ENCODE data around the gene PPM1H.
A peak's percentile ranks its signal among the peaks of the same experiment; 100 is the strongest.

PPM1H gene

GRCh38 chr12:62900686-62901272, 34.2 kb downstream of the PPM1H start:
- no peak for DNase-seq (ENCODE audit: low read depth)
- H3K4me3 ChIP-seq (ENCODE audit: low read depth, low read length) = no peak overlapping the region
- no peak for TF ChIP-seq CTCF (IDR thresholded peaks at IDR 0.05; ENCODE audit: low read depth, low read length)
- no peak for TF ChIP-seq MAX (IDR thresholded peaks at IDR 0.05; ENCODE audit: low read depth, low read length)
- TF ChIP-seq POLR2A (IDR thresholded peaks at IDR 0.05; ENCODE audit: extremely low read depth, insufficient read length) = no peak
- no peak for TF ChIP-seq MYC (IDR thresholded peaks at IDR 0.05; ENCODE audit: low read depth, low read length)

GRCh38 chr12:62899568-62900390, 35.2 kb downstream of the PPM1H start:
- TF ChIP-seq POLR2A (IDR thresholded peaks at IDR 0.05; ENCODE audit: extremely low read depth, insufficient read length) (no peak), CTCF (IDR thresholded peaks at IDR 0.05; ENCODE audit: low read depth, low read length) (no peak), MYC (IDR thresholded peaks at IDR 0.05; ENCODE audit: low read depth, low read length) (no peak), MAX (IDR thresholded peaks at IDR 0.05; ENCODE audit: low read depth, low read length) (no peak)
- H3K4me3 ChIP-seq (ENCODE audit: low read depth, low read length) = no peak overlapping the region
- DNase-seq (ENCODE audit: low read depth) = no peak

GRCh38 chr12:62898526-62898925, 36.4 kb downstream of the PPM1H start:
- H3K4me3 ChIP-seq (ENCODE audit: low read depth, low read length) = no peak overlapping the region
- peak; percentile 20 for DNase-seq (ENCODE audit: low read depth)
- no peak for TF ChIP-seq MAX (IDR thresholded peaks at IDR 0.05; ENCODE audit: low read depth, low read length)
- no peak for TF ChIP-seq POLR2A (IDR thresholded peaks at IDR 0.05; ENCODE audit: extremely low read depth, insufficient read length)
- TF ChIP-seq MYC (IDR thresholded peaks at IDR 0.05; ENCODE audit: low read depth, low read length) = no peak
- TF ChIP-seq CTCF (IDR thresholded peaks at IDR 0.05; ENCODE audit: low read depth, low read length) = no peak

- DNase-seq (ENCODE audit: low read depth) = no peak
- no peak overlapping the region for H3K4me3 ChIP-seq (ENCODE audit: low read depth, low read length)
- TF ChIP-seq MYC (IDR thresholded peaks at IDR 0.05; ENCODE audit: low read depth, low read length) = no peak
- no peak for TF ChIP-seq CTCF (IDR thresholded peaks at IDR 0.05; ENCODE audit: low read depth, low read length)
- TF ChIP-seq POLR2A (IDR thresholded peaks at IDR 0.05; ENCODE audit: extremely low read depth, insufficient read length) = no peak
- no peak for TF ChIP-seq MAX (IDR thresholded peaks at IDR 0.05; ENCODE audit: low read depth, low read length)
Measured at GRCh38 chr12:62895351-62895877, 39.5 kb downstream of the PPM1H start.

GRCh38 chr12:62893276-62893675, 41.7 kb downstream of the PPM1H start:
- no peak for DNase-seq (ENCODE audit: low read depth)
- H3K4me3 ChIP-seq (ENCODE audit: low read depth, low read length) = no peak overlapping the region
- no peak for TF ChIP-seq POLR2A (IDR thresholded peaks at IDR 0.05; ENCODE audit: extremely low read depth, insufficient read length)
- TF ChIP-seq MYC (IDR thresholded peaks at IDR 0.05; ENCODE audit: low read depth, low read length) = no peak
